Measurements from ENCODE around the gene PRIMPOL.

The PRIMPOL gene

GRCh38 chr4:184668511-184669114 is 19.1 kb downstream of the PRIMPOL start:
- peaks cover 24 to 81% (median 53%) of the 10 kb centered on the region in 11 experiments for H3K36me3 ChIP-seq

GRCh38 chr4:184669251-184669650 is 19.7 kb downstream of the PRIMPOL start:
- Histone ChIP-seq H3K9me3 (replicated peaks in 1 of 11) (no peaks in the 10 kb centered on the region), H4K20me1 (no peaks in the 10 kb centered on the region), H3K4me2 (peak overlapping the region in 6 of 11 experiments; percentile 72 to 96 (median 80); a peak in 10 of 22 replicates), H3K27ac (peak overlapping the region in 7 of 11 experiments; percentile 10 to 61 (median 51); a peak in 8 of 22 replicates), H3K27me3 (no peaks in the 10 kb centered on the region), H3K36me3 (peaks cover 28 to 88% (median 57%) of the 10 kb centered on the region in 11 experiments), H3K9ac (no peak overlapping the region), H3K4me1 (peaks cover 13 to 33% (median 17%) of the 10 kb centered on the region in 10 experiments), H3K4me3 (no peak overlapping the region)
- no peak for TF ChIP-seq Cebpa-rat (IDR thresholded peaks at IDR 0.05)

More at GRCh38 chr4:184668511-184669114, 19.1 kb downstream of the PRIMPOL start:
- no peaks in the 10 kb centered on the region for H3K27me3 ChIP-seq
- no peak for TF ChIP-seq Cebpa-rat (IDR thresholded peaks at IDR 0.05)
- H3K9ac ChIP-seq: peak overlapping the region in 2 of 11 experiments; percentile 9 to 28; a peak in 3 of 22 replicates
- peak overlapping the region in 9 of 11 experiments; percentile 14 to 69 (median 42); a peak in 12 of 22 replicates for H3K27ac ChIP-seq
- H3K4me1 ChIP-seq: peaks cover 13 to 33% (median 17%) of the 10 kb centered on the region in 10 experiments
- H3K9me3 ChIP-seq (replicated peaks in 1 of 11): no peaks in the 10 kb centered on the region
- H3K4me2 ChIP-seq: peak overlapping the region; percentile 47 to 96 (median 78)
- H3K4me3 ChIP-seq: no peak overlapping the region
- H4K20me1 ChIP-seq: no peaks in the 10 kb centered on the region

- H3K9me3 ChIP-seq (replicated peaks in 1 of 11): no peaks in the 10 kb centered on the region
- H4K20me1 ChIP-seq: no peaks in the 10 kb centered on the region
- peaks cover 29 to 89% (median 50%) of the 10 kb centered on the region in 11 experiments for H3K36me3 ChIP-seq
- no peak overlapping the region for H3K4me3 ChIP-seq
- H3K27ac ChIP-seq: no peak overlapping the region
- H3K4me1 ChIP-seq: peaks cover 13 to 26% (median 17%) of the 10 kb centered on the region in 10 experiments
- H3K9ac ChIP-seq: no peak overlapping the region
- no peak overlapping the region for H3K4me2 ChIP-seq
- TF ChIP-seq Cebpa-rat (IDR thresholded peaks at IDR 0.05): no peak
- no peaks in the 10 kb centered on the region for H3K27me3 ChIP-seq
Measured at GRCh38 chr4:184671101-184671500, 21.6 kb downstream of the PRIMPOL start.

GRCh38 chr4:184672741-184673140 is 23.2 kb downstream of the PRIMPOL start:
- Histone ChIP-seq H3K27me3 (no peaks in the 10 kb centered on the region), H3K4me2 (no peak overlapping the region), H3K36me3 (peaks cover 19 to 73% (median 35%) of the 10 kb centered on the region in 11 experiments), H3K4me3 (no peak overlapping the region), H3K9ac (no peak overlapping the region), H3K4me1 (peaks cover 13 to 24% (median 17%) of the 10 kb centered on the region in 10 experiments), H3K9me3 (replicated peaks in 1 of 11) (no peaks in the 10 kb centered on the region), H4K20me1 (no peaks in the 10 kb centered on the region), H3K27ac (no peak overlapping the region)
- no peak for TF ChIP-seq Cebpa-rat (IDR thresholded peaks at IDR 0.05)

- peaks cover under 1 to 12% (median 4%) of the 10 kb centered on the region in 10 experiments; a peak in 15 of 20 replicates for H3K4me1 ChIP-seq
Measured at GRCh38 chr4:184674011-184674410, 24.5 kb downstream of the PRIMPOL start.

GRCh38 chr4:184675018-184675417 is 25.5 kb downstream of the PRIMPOL start:
- Histone ChIP-seq H3K4me1 (peaks cover 0 to 2% (median 0%) of the 10 kb centered on the region in 10 experiments; a peak in 2 of 20 replicates), H3K9ac (no peak overlapping the region), H3K36me3 (peaks cover 14 to 59% (median 30%) of the 10 kb centered on the region in 11 experiments), H3K4me2 (no peak overlapping the region), H3K9me3 (replicated peaks in 1 of 11) (peaks cover 0 to 7% (median 4%) of the 10 kb centered on the region in 11 experiments; a peak in 3 of 22 replicates), H3K27me3 (no peaks in the 10 kb centered on the region), H4K20me1 (no peaks in the 10 kb centered on the region), H3K27ac (no peak overlapping the region), H3K4me3 (no peak overlapping the region)
- no peak for TF ChIP-seq Cebpa-rat (IDR thresholded peaks at IDR 0.05)

More at GRCh38 chr4:184674011-184674410, 24.5 kb downstream of the PRIMPOL start:
- no peak overlapping the region for H3K9ac ChIP-seq
- no peak overlapping the region for H3K27ac ChIP-seq
- no peaks in the 10 kb centered on the region for H4K20me1 ChIP-seq
- no peak overlapping the region for H3K4me3 ChIP-seq
- peaks cover 17 to 60% (median 27%) of the 10 kb centered on the region in 11 experiments for H3K36me3 ChIP-seq
- H3K27me3 ChIP-seq: no peaks in the 10 kb centered on the region
- no peak for TF ChIP-seq Cebpa-rat (IDR thresholded peaks at IDR 0.05)
- no peak overlapping the region for H3K4me2 ChIP-seq
- H3K9me3 ChIP-seq (replicated peaks in 1 of 11): no peaks in the 10 kb centered on the region

- Histone ChIP-seq H3K9me3 (replicated peaks in 1 of 11) (peaks cover 0 to 7% (median 4%) of the 10 kb centered on the region in 11 experiments; a peak in 3 of 22 replicates), H3K4me2 (no peak overlapping the region)
Measured at GRCh38 chr4:184675821-184676492, 26.4 kb downstream of the PRIMPOL start.

GRCh38 chr4:184680698-184681097 is 31.2 kb downstream of the PRIMPOL start:
- H3K9me3 ChIP-seq (replicated peaks in 1 of 11): peaks cover 0 to 7% (median 4%) of the 10 kb centered on the region in 11 experiments; a peak in 3 of 22 replicates
- H3K4me1 ChIP-seq: peaks cover 11 to 33% (median 15%) of the 10 kb centered on the region in 10 experiments
- H3K36me3 ChIP-seq: peaks cover 0 to 19% (median 8%) of the 10 kb centered on the region in 11 experiments; a peak in 11 of 22 replicates
- no peak for TF ChIP-seq Cebpa-rat (IDR thresholded peaks at IDR 0.05)
- H4K20me1 ChIP-seq: no peaks in the 10 kb centered on the region
- no peak overlapping the region for H3K4me3 ChIP-seq
- H3K4me2 ChIP-seq: peak overlapping the region in 1 of 11 experiments; percentile 32; a peak in 1 of 22 replicates
- no peaks in the 10 kb centered on the region for H3K27me3 ChIP-seq
- H3K9ac ChIP-seq: no peak overlapping the region
- H3K27ac ChIP-seq: no peak overlapping the region

More at GRCh38 chr4:184675821-184676492, 26.4 kb downstream of the PRIMPOL start:
- peaks cover 0 to 5% (median 0%) of the 10 kb centered on the region in 10 experiments; a peak in 2 of 20 replicates for H3K4me1 ChIP-seq
- H3K36me3 ChIP-seq: peaks cover 14 to 55% (median 30%) of the 10 kb centered on the region in 11 experiments
- no peaks in the 10 kb centered on the region for H3K27me3 ChIP-seq
- TF ChIP-seq Cebpa-rat (IDR thresholded peaks at IDR 0.05): no peak
- H3K4me3 ChIP-seq: no peak overlapping the region
- H3K27ac ChIP-seq: no peak overlapping the region
- no peaks in the 10 kb centered on the region for H4K20me1 ChIP-seq
- no peak overlapping the region for H3K9ac ChIP-seq

GRCh38 chr4:184681916-184682315 is 32.4 kb downstream of the PRIMPOL start:
- Histone ChIP-seq H3K4me3 (no peak overlapping the region), H4K20me1 (no peaks in the 10 kb centered on the region), H3K4me2 (peak overlapping the region in 3 of 11 experiments; percentile 13 to 55 (median 30); a peak in 3 of 22 replicates), H3K9ac (no peak overlapping the region), H3K27me3 (no peaks in the 10 kb centered on the region), H3K9me3 (replicated peaks in 1 of 11) (peaks cover 0 to 7% (median 4%) of the 10 kb centered on the region in 11 experiments; a peak in 3 of 22 replicates), H3K27ac (no peak overlapping the region), H3K4me1 (peaks cover 11 to 33% (median 15%) of the 10 kb centered on the region in 10 experiments), H3K36me3 (peaks cover 0 to 26% (median 8%) of the 10 kb centered on the region in 11 experiments; a peak in 11 of 22 replicates)
- TF ChIP-seq Cebpa-rat (IDR thresholded peaks at IDR 0.05): no peak

Measured in BLaER1 treated with 17β-estradiol and CSF1 and Interleukin-3, amounts not matched to agents 10 nM and 100 nM (cell line).